Heart right ventricle (tissue), 16 donors: ENCODE measurements around the gene GRIK5. TPM values are rescaled to one million over a fixed set of nuclear protein-coding genes. Genes with fewer than 3 reads are reported as not detected.
A peak's percentile ranks its signal among the peaks of the same experiment; 100 is the strongest.

Experiments
- ATAC-seq, 8 donors: fragments of 200-7000 bp; cut with Tn5 transposase; one replicate each; pipeline ENCODE4 v1.9.1; 2020; ENCODE audit warnings: mild to moderate bottlenecking in 8 of 8, moderate library complexity in 8 of 8, moderate number of reproducible peaks in 1 of 8
- DNase-seq, 2 donors: peaks; one replicate each; pipeline ENCODE4 v3.0.0-alpha.2; 2020
- H3K27ac ChIP-seq, 10 donors: fragments of 200-600 bp; sonication (generic) in 2 of 10; one replicate each; pipeline versions ENCODE4 v1.5.0 to v1.8.0; 2020 to 2022; ENCODE audit warnings: mild to moderate bottlenecking in 3 of 10
- H3K27me3 ChIP-seq, 7 donors: fragments of 200-600 bp; one replicate each; pipeline ENCODE4 v1.8.0; 2021 to 2022; ENCODE audit warnings: mild to moderate bottlenecking in 2 of 7
- H3K36me3 ChIP-seq, 9 donors: fragments of 200-600 bp; sonication (generic) in 1 of 9; one replicate each; pipeline versions ENCODE4 v1.5.0 to v1.8.0; 2020 to 2022; ENCODE audit warnings: mild to moderate bottlenecking in 2 of 9
- H3K4me1 ChIP-seq, 9 donors: fragments of 200-600 bp; sonication (generic) in 1 of 9; one replicate each; pipeline versions ENCODE4 v1.5.0 to v1.8.0; 2020 to 2022; ENCODE audit warnings: mild to moderate bottlenecking in 4 of 9
- H3K4me3 ChIP-seq, 10 donors: fragments of 200-600 bp; sonication (generic) in 2 of 10; one replicate each; pipeline versions ENCODE4 v1.5.0 to v1.8.0; 2020 to 2022; ENCODE audit warnings: mild to moderate bottlenecking in 7 of 10, moderate library complexity in 2 of 10
- H3K9me3 ChIP-seq, 11 donors: fragments of 200-600 bp in 10 of 11; sonication (generic) in 2 of 11; one replicate each; pipeline versions ENCODE4 v1.5.0 to v1.8.0; 2013 to 2022; ENCODE audit warnings: mild to moderate bottlenecking in 2 of 11, control low read depth in 1 of 11, moderate library complexity in 1 of 11
- WGBS, 2 donors: extraction: QIAGEN DNeasy Blood & Tissue Kit; methylation state at CpG; one replicate each; pipeline ENCODE4 v1.1.7; 2013; ENCODE audit warnings: inconsistent platforms in 1 of 2; 5-methylcytosine and 5-hydroxymethylcytosine counted together
- intact Hi-C, 10 donors: fragments of 100-400 bp; cut with DNase I; formaldehyde crosslinking; loops; one replicate each; pipeline versions ENCODE4 v1.11.1 to v1.14.2; 2022
- polyA plus RNA-seq, 2 donors: library from polyadenylated mRNA; stranded (reverse); fragments of 200-250 nt; gene quantifications; one replicate each; pipeline ENCODE4 v1.2.3, GENCODE V29; 2013
- total RNA-seq, 10 donors: library from RNA; stranded (reverse); fragmentation: NEBNext Ultra II Directional in 3 of 10; extraction: Animal tissue kit (Norgen Biotek cat#: 25700) in 3 of 10; gene quantifications; one replicate each; pipeline versions ENCODE4 v1.2.1 to v1.2.4, GENCODE V29; 2021 to 2023
- TF ChIP-seq, protein P1 (sequence below), 9 donors: fragments of 200-600 bp; sonication (generic) in 2 of 9; IDR thresholded peaks; one replicate each; pipeline versions ENCODE4 v1.5.0 to v1.8.0; 2021 to 2022; ENCODE audit warnings: antibody characterized with exemption in 9 of 9, mild to moderate bottlenecking in 5 of 9, moderate library complexity in 1 of 9
- donor health status: Arrhythmogenic right ventricular cardiomyopathy.
- donor health status: ischemic (EF 13 %, LVEDD 7.1; RV severe dilation, severe dysfunction).
- donor health status: healthy with polysubstance abuse.
- donor health status: DM: no; HTN: yes; CAD: no.
- donor health status: DM: no; HTN: no; CAD: no.
- donor health status: ischemic (EF 25% LVEDD 6.9; RV normal size, moderate dysfunction).
- donor health status: ischemic (EF 25% LVEDD 5.7; RV mildly dilated, moderate dysfunction).
- donor health status: healthy.
- donor health status: DM: yes; HTN: yes; CAD: no.
- donor health status: Ischemic cardiomyopathy.
- donor health status: ischemic (EF 35%, LVEDD 5.7; RV mildly dilated, moderate dysfunction).
- donor health status: nonischemic (EF 11% LVEDD 7.7; RV severe dilation, severe dysfunction).
- donor health status: DM: yes; HTN: yes; CAD: no.
- donor health status: PGD.
- donor health status: ischemic (EF 29% LVEDD 5.4; RV normal size, mild dysfunction).
- donor health status: nonischemic (EF 23%, LVEDD 6.1; RV moderate dilation, normal function).

Gene GRIK5
- total and polyA plus RNA-seq, 12 donors: 0.35 to 9.3 (median 2.9) TPM

DNA sequence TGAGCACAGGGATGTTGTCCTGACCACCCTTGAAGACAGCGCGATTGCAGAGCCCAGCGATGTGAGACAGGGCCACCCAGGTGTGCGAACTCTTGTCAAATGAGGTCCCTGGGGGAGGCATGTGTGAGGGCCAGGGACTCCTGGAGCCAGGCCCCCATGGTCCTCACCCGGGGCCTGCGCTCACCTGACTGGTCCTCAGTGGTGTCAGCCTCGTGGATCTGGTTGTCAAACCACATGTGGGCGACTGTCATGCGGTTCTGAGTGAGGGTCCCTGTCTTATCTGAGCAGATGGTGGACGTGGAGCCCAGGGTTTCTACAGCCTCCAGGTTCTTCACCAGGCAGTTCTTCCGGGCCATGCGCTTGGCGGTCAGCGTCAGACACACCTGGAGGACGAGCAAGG lies 88.3 kb downstream of the GRIK5 start:
- intact Hi-C loops: no loop called here
- 82 to 84% methylated on average over 15 of the region's 15 CpGs for WGBS, 2 donors

DNA sequence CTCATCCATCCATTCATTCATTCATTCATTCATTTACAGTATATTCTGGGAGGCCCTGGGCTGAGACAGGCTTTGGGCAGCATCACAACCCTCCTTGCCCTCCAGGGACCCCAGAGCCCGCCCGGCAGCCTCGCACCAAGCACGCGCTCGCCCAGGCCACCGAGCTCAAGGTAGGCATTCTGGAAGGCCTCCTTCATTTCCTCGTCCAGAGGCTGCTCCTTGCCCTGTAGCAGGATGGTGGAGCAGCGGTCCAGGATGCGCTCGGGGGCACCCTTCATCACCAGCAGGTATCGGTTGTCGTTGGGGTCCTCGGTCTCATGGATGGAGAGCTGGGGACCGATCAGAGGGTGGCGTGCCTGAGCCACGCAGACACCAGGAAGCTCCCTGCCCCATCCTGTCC lies 91.5 kb downstream of the GRIK5 start:
- Histone ChIP-seq H3K9me3 (no peaks in the 10 kb centered on the region), H3K4me1 (peaks cover 0 to 10% (median 4%) of the 10 kb centered on the region in 9 donors), H3K27ac (peak overlapping the region in 4 of 10 donors; percentile 69 to 78 (median 75)), H3K36me3 (peaks cover 0 to 77% (median 0%) of the 10 kb centered on the region in 9 donors), H3K27me3 (no peaks in the 10 kb centered on the region), H3K4me3 (no peak overlapping the region)
- TF ChIP-seq, protein P1, sequence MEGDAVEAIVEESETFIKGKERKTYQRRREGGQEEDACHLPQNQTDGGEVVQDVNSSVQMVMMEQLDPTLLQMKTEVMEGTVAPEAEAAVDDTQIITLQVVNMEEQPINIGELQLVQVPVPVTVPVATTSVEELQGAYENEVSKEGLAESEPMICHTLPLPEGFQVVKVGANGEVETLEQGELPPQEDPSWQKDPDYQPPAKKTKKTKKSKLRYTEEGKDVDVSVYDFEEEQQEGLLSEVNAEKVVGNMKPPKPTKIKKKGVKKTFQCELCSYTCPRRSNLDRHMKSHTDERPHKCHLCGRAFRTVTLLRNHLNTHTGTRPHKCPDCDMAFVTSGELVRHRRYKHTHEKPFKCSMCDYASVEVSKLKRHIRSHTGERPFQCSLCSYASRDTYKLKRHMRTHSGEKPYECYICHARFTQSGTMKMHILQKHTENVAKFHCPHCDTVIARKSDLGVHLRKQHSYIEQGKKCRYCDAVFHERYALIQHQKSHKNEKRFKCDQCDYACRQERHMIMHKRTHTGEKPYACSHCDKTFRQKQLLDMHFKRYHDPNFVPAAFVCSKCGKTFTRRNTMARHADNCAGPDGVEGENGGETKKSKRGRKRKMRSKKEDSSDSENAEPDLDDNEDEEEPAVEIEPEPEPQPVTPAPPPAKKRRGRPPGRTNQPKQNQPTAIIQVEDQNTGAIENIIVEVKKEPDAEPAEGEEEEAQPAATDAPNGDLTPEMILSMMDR (IDR thresholded peaks at IDR 0.05): no peak
- DNase-seq (no peak), ATAC-seq (no peak)
- intact Hi-C loops: no loop called here
- WGBS, 2 donors: 88% methylated on average over 17 of the region's 17 CpGs

More for the DNA sequence above, 88.3 kb downstream of the GRIK5 start:
- H3K4me3 ChIP-seq: no peak overlapping the region
- no peaks in the 10 kb centered on the region for H3K9me3 ChIP-seq
- DNase-seq (no peak), ATAC-seq (no peak)
- no peaks in the 10 kb centered on the region for H3K27me3 ChIP-seq
- H3K27ac ChIP-seq: no peak overlapping the region
- TF ChIP-seq, protein P1 (IDR thresholded peaks at IDR 0.05): no peak
- H3K4me1 ChIP-seq: peaks cover 0 to 10% (median 4%) of the 10 kb centered on the region in 9 donors
- H3K36me3 ChIP-seq: peaks cover 0 to 81% (median 0%) of the 10 kb centered on the region in 9 donors

DNA sequence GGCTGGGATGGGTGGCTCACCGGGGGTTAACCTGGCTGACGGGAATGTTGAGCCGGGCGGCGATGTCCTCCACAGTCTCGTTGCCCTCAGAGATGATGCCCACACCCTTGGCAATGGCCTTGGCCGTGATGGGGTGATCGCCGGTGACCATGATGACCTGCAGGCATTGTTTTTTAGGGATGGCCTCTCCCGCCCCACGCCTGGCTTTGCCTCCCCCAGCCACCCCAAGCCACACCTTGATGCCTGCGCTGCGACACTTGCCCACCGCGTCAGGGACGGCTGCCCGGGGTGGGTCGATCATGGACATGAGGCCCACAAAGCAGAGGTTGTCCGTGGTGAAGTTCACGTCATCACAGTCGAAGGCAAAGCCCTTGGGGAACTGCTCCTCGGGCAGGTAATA lies 92.1 kb downstream of the GRIK5 start:
- ATAC-seq: no peak
- WGBS, 2 donors: 76 to 81% methylated on average over 22 of the region's 22 CpGs
- DNase-seq: no peak
- intact Hi-C loops: no loop called here
- no peak overlapping the region for H3K27ac ChIP-seq
- no peaks in the 10 kb centered on the region for H3K9me3 ChIP-seq
- TF ChIP-seq, protein P1 (IDR thresholded peaks at IDR 0.05): no peak
- H3K27me3 ChIP-seq: no peaks in the 10 kb centered on the region
- H3K4me1 ChIP-seq: peaks cover 0 to 10% (median 4%) of the 10 kb centered on the region in 9 donors
- H3K36me3 ChIP-seq: peaks cover 0 to 83% (median 0%) of the 10 kb centered on the region in 9 donors
- H3K4me3 ChIP-seq: no peak overlapping the region

DNA sequence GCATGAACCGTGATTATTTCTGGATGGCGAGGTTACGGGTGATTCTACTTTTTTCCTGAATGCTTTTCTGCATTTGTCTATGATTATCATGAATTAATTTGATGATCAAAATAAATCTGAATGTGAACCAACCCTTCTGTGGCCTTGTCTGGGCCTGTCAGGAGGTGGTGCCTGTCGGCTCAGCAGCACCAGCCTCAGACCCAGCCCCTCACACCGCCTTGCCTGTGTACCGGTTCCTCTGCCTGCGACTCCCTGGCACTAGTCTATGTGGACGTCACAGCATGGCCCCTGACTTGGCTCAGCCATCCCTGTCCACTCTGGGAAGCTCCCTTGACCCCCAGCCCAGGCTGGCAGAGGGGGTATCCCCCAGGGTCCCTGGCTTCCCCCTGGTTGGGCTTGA lies 95.4 kb downstream of the GRIK5 start:
- WGBS, 2 donors: 70% methylated on average over 8 of the region's 8 CpGs
- no peaks in the 10 kb centered on the region for H3K9me3 ChIP-seq
- H3K4me1 ChIP-seq: peaks cover 0 to 9% (median 4%) of the 10 kb centered on the region in 9 donors
- peaks cover 0 to 82% (median 0%) of the 10 kb centered on the region in 9 donors for H3K36me3 ChIP-seq
- intact Hi-C loops: no loop called here
- TF ChIP-seq, protein P1 (IDR thresholded peaks at IDR 0.05): no peak
- DNase-seq (no peak), ATAC-seq (no peak)
- no peak overlapping the region for H3K4me3 ChIP-seq
- H3K27me3 ChIP-seq: no peaks in the 10 kb centered on the region
- H3K27ac ChIP-seq: no peak overlapping the region
